BLaER1 treated with 17β-estradiol and CSF1 and Interleukin-3, amounts not matched to agents 10 nM and 100 nM (cell line): Measurements from ENCODE around the gene PEX6.

Experiments used
- H3K27ac ChIP-seq, 11 experiments: shearing (Covaris generic); formaldehyde crosslinking; 2 replicates each; pipeline ENCODE4 v1.8.1; 2022
- H3K27me3 ChIP-seq, 11 experiments: shearing (Covaris generic); formaldehyde crosslinking; 2 replicates each; pipeline ENCODE4 v1.8.1; 2022
- H3K36me3 ChIP-seq, 11 experiments: shearing (Covaris generic); formaldehyde crosslinking; 2 replicates each; pipeline ENCODE4 v1.8.1; 2022
- H3K4me1 ChIP-seq, 10 experiments: shearing (Covaris generic); formaldehyde crosslinking; 2 replicates each; pipeline ENCODE4 v1.8.1; 2022
- H3K4me2 ChIP-seq, 11 experiments: shearing (Covaris generic); formaldehyde crosslinking; 2 replicates each; pipeline ENCODE4 v1.8.1; 2022
- H3K4me3 ChIP-seq, 10 experiments: shearing (Covaris generic); formaldehyde crosslinking; 2 replicates each; pipeline ENCODE4 v1.8.1; 2022
- H3K9ac ChIP-seq, 11 experiments: shearing (Covaris generic); formaldehyde crosslinking; 2 replicates each; pipeline ENCODE4 v1.8.1; 2022
- H3K9me3 ChIP-seq, 11 experiments: shearing (Covaris generic); formaldehyde crosslinking; replicated peaks in 1 of 11; 2 replicates each; pipeline ENCODE4 v1.8.1; 2022
- H4K20me1 ChIP-seq, 11 experiments: shearing (Covaris generic); formaldehyde crosslinking; 2 replicates each; pipeline ENCODE4 v1.8.1; 2022
- Cebpa-rat ChIP-seq, 11 experiments: shearing (Covaris generic); IDR thresholded peaks; 2 replicates each; pipeline ENCODE4 v1.8.1; 2022

The PEX6 gene

GRCh38 chr6:42966571-42966970 is 12.4 kb downstream of the PEX6 start:
- Histone ChIP-seq H3K9ac (peak overlapping the region in 2 of 11 experiments; percentile 7 to 26; a peak in 1 of 22 replicates), H3K27me3 (peaks cover 0 to 13% (median 10%) of the 10 kb centered on the region in 11 experiments; a peak in 18 of 22 replicates), H3K27ac (no peak overlapping the region), H3K9me3 (no peaks in the 10 kb centered on the region), H3K4me2 (peak overlapping the region in 3 of 11 experiments; percentile 24 to 36 (median 28); a peak in 3 of 22 replicates), H3K4me1 (peaks cover 0 to 44% (median 26%) of the 10 kb centered on the region in 10 experiments; a peak in 15 of 20 replicates), H3K4me3 (no peak overlapping the region), H4K20me1 (peaks cover 0 to 59% (median 15%) of the 10 kb centered on the region in 11 experiments; a peak in 13 of 22 replicates), H3K36me3 (peaks cover 66 to 93% (median 80%) of the 10 kb centered on the region in 11 experiments)
- no peak for TF ChIP-seq Cebpa-rat (IDR thresholded peaks at IDR 0.05)

GRCh38 chr6:42963855-42964605 is 15.0 kb downstream of the PEX6 start:
- H3K27ac ChIP-seq = no peak overlapping the region
- no peak overlapping the region for H3K4me2 ChIP-seq
- H3K4me1 ChIP-seq = peaks cover 0 to 31% (median 14%) of the 10 kb centered on the region in 10 experiments; a peak in 12 of 20 replicates
- H4K20me1 ChIP-seq = peaks cover 0 to 53% (median 23%) of the 10 kb centered on the region in 11 experiments; a peak in 16 of 22 replicates
- peak overlapping the region in 2 of 11 experiments; percentile 34 to 38; a peak in 2 of 22 replicates for H3K9ac ChIP-seq
- H3K4me3 ChIP-seq = no peak overlapping the region
- H3K9me3 ChIP-seq = no peaks in the 10 kb centered on the region
- H3K36me3 ChIP-seq = peaks cover 58 to 82% (median 69%) of the 10 kb centered on the region in 11 experiments
- TF ChIP-seq Cebpa-rat (IDR thresholded peaks at IDR 0.05) = no peak
- peaks cover 21 to 38% (median 36%) of the 10 kb centered on the region in 11 experiments for H3K27me3 ChIP-seq

- H3K9ac ChIP-seq = no peak overlapping the region
- H3K27ac ChIP-seq = no peak overlapping the region
- peaks cover 0 to 26% (median 14%) of the 10 kb centered on the region in 10 experiments; a peak in 12 of 20 replicates for H3K4me1 ChIP-seq
- H3K36me3 ChIP-seq = peaks cover 51 to 74% (median 63%) of the 10 kb centered on the region in 11 experiments
- no peak overlapping the region for H3K4me3 ChIP-seq
- H3K9me3 ChIP-seq = no peaks in the 10 kb centered on the region
- H3K27me3 ChIP-seq = peaks cover 21 to 42% (median 39%) of the 10 kb centered on the region in 11 experiments
- peaks cover 0 to 48% (median 23%) of the 10 kb centered on the region in 11 experiments; a peak in 16 of 22 replicates for H4K20me1 ChIP-seq
- no peak for TF ChIP-seq Cebpa-rat (IDR thresholded peaks at IDR 0.05)
- no peak overlapping the region for H3K4me2 ChIP-seq
These were observed 15.7 kb downstream of the PEX6 start for GRCh38 chr6:42963179-42963854.

- peaks cover 0 to 25% (median 14%) of the 10 kb centered on the region in 10 experiments; a peak in 12 of 20 replicates for H3K4me1 ChIP-seq
- no peak overlapping the region for H3K4me3 ChIP-seq
- no peak overlapping the region for H3K27ac ChIP-seq
- peak overlapping the region in 2 of 11 experiments; percentile 12 to 18; a peak in 2 of 22 replicates for H3K9ac ChIP-seq
- TF ChIP-seq Cebpa-rat (IDR thresholded peaks at IDR 0.05) = no peak
- H3K36me3 ChIP-seq = peaks cover 44 to 68% (median 56%) of the 10 kb centered on the region in 11 experiments
- H4K20me1 ChIP-seq = peaks cover 0 to 48% (median 23%) of the 10 kb centered on the region in 11 experiments; a peak in 16 of 22 replicates
- H3K4me2 ChIP-seq = no peak overlapping the region
- H3K9me3 ChIP-seq = no peaks in the 10 kb centered on the region
- H3K27me3 ChIP-seq = peaks cover 21 to 42% (median 39%) of the 10 kb centered on the region in 11 experiments
These were observed 16.3 kb downstream of the PEX6 start for GRCh38 chr6:42962502-42963178.

GRCh38 chr6:42962096-42962495 is 16.9 kb downstream of the PEX6 start:
- peaks cover 0 to 48% (median 20%) of the 10 kb centered on the region in 11 experiments; a peak in 16 of 22 replicates for H4K20me1 ChIP-seq
- no peak overlapping the region for H3K4me2 ChIP-seq
- H3K27me3 ChIP-seq = peaks cover 21 to 42% (median 39%) of the 10 kb centered on the region in 11 experiments
- no peak overlapping the region for H3K4me3 ChIP-seq
- peaks cover 0 to 20% (median 9%) of the 10 kb centered on the region in 10 experiments; a peak in 12 of 20 replicates for H3K4me1 ChIP-seq
- peak overlapping the region in 2 of 11 experiments; percentile 12 to 18; a peak in 2 of 22 replicates for H3K9ac ChIP-seq
- H3K27ac ChIP-seq = no peak overlapping the region
- peaks cover 39 to 62% (median 51%) of the 10 kb centered on the region in 11 experiments for H3K36me3 ChIP-seq
- TF ChIP-seq Cebpa-rat (IDR thresholded peaks at IDR 0.05) = no peak
- H3K9me3 ChIP-seq = no peaks in the 10 kb centered on the region

GRCh38 chr6:42961020-42961470 is 17.9 kb downstream of the PEX6 start:
- H4K20me1 ChIP-seq = peaks cover 0 to 39% (median 20%) of the 10 kb centered on the region in 11 experiments; a peak in 16 of 22 replicates
- no peak for TF ChIP-seq Cebpa-rat (IDR thresholded peaks at IDR 0.05)
- no peak overlapping the region for H3K4me3 ChIP-seq
- no peaks in the 10 kb centered on the region for H3K9me3 ChIP-seq
- peak overlapping the region in 1 of 11 experiments; percentile 2; a peak in 1 of 22 replicates for H3K9ac ChIP-seq
- peak overlapping the region in 1 of 11 experiments; percentile 28; a peak in 3 of 22 replicates for H3K4me2 ChIP-seq
- H3K27me3 ChIP-seq = peaks cover 21 to 42% (median 39%) of the 10 kb centered on the region in 11 experiments
- H3K27ac ChIP-seq = no peak overlapping the region
- H3K4me1 ChIP-seq = peaks cover 0 to 10% (median 0%) of the 10 kb centered on the region in 10 experiments; a peak in 7 of 20 replicates
- H3K36me3 ChIP-seq = peaks cover 33 to 55% (median 43%) of the 10 kb centered on the region in 11 experiments

GRCh38 chr6:42960243-42961019 is 18.6 kb downstream of the PEX6 start, which contains the start of gene GNMT:
Gene GNMT, plus strand, starts transcription at chr6:42960754. Its CDS starts 14 bp downstream, at chr6:42960768.
- Histone ChIP-seq H3K4me2 (peak within 1 kb of the TSS in 1 of 11 experiments; percentile 28; a peak in 3 of 22 replicates), H3K27ac (no peak within 1 kb of the TSS), H3K4me1 (peaks cover 0 to 10% (median 0%) of the 10 kb centered on the region in 10 experiments; a peak in 6 of 20 replicates), H3K9ac (peak within 1 kb of the TSS in 1 of 11 experiments; percentile 2; a peak in 1 of 22 replicates), H3K4me3 (no peak within 1 kb of the TSS), H3K27me3 (peaks cover 21 to 42% (median 39%) of the 10 kb centered on the region in 11 experiments), H4K20me1 (peaks cover 0 to 37% (median 20%) of the 10 kb centered on the region in 11 experiments; a peak in 16 of 22 replicates), H3K9me3 (no peaks in the 10 kb centered on the region), H3K36me3 (peaks cover 27 to 49% (median 37%) of the 10 kb centered on the region in 11 experiments)
- TF ChIP-seq Cebpa-rat (IDR thresholded peaks at IDR 0.05) = no peak
